Right ventricle myocardium superior (tissue), 1 donor: ENCODE results near the gene CCDC148. TPM values are rescaled to one million over a fixed set of nuclear protein-coding genes. Genes with fewer than 3 reads are reported as not detected.

Experiments used
- ATAC-seq: fragments of 200-7000 bp; cut with Tn5 transposase; one replicate; pipeline ENCODE4 v1.9.1; 2020; ENCODE audit warnings: mild to moderate bottlenecking; ENCODE audit not compliant: poor library complexity
- DNase-seq: peaks from one replicate; pipeline ENCODE4 v3.0.0-alpha.2; 2020
- intact Hi-C: fragments of 100-400 bp; cut with DNase I; formaldehyde crosslinking; loops from one replicate; pipeline ENCODE4 v1.11.2; 2022
- total RNA-seq: library from RNA; stranded (reverse); fragmentation: NEBNext Ultra II Directional; extraction: Animal tissue kit (Norgen Biotek cat#: 25700); gene quantifications from one replicate; pipeline ENCODE4 v1.2.1, GENCODE V29; 2021
- donor health status: DM: no; HTN: yes; CAD: no; lungs with severe emphysema.

Gene CCDC148
- total RNA-seq, 1 donor from 2014 or later: 1.0 TPM

- no peak for DNase-seq
- no peak for ATAC-seq
- intact Hi-C loops: no loop called here
These were observed 302.0 kb downstream of the CCDC148 start for GRCh38 chr2:158154596-158154995.

GRCh38 chr2:158153270-158154015 lies 303.1 kb downstream of the CCDC148 start:
- DNase-seq: no peak
- ATAC-seq: no peak
- intact Hi-C loops: no loop called here

GRCh38 chr2:158144914-158145625 lies 311.5 kb downstream of the CCDC148 start:
- ATAC-seq (no peak), DNase-seq (no peak)
- intact Hi-C loops: no loop called here

GRCh38 chr2:158143703-158144360 lies 312.7 kb downstream of the CCDC148 start:
- ATAC-seq: no peak
- DNase-seq: no peak
- intact Hi-C loops: no loop called here

- no peak for ATAC-seq
- intact Hi-C loops: no loop called here
- no peak for DNase-seq
These were observed 313.8 kb downstream of the CCDC148 start for GRCh38 chr2:158142568-158143332.

GRCh38 chr2:158142165-158142564 lies 314.4 kb downstream of the CCDC148 start:
- no peak for ATAC-seq
- intact Hi-C loops: no loop called here
- DNase-seq: no peak

GRCh38 chr2:158140201-158140600 lies 316.4 kb downstream of the CCDC148 start:
- intact Hi-C loops: no loop called here

GRCh38 chr2:158138255-158138654 lies 318.3 kb downstream of the CCDC148 start:
- intact Hi-C loops: no loop called here
- ATAC-seq (no peak), DNase-seq (no peak)

More at GRCh38 chr2:158140201-158140600, 316.4 kb downstream of the CCDC148 start:
- DNase-seq: no peak
- no peak for ATAC-seq

GRCh38 chr2:158135096-158135495 lies 321.5 kb downstream of the CCDC148 start:
- intact Hi-C loops: no loop called here
- DNase-seq: no peak
- no peak for ATAC-seq

GRCh38 chr2:158134655-158135054 lies 321.9 kb downstream of the CCDC148 start:
- DNase-seq: no peak
- no peak for ATAC-seq
- intact Hi-C loops: no loop called here

GRCh38 chr2:158134055-158134454 lies 322.5 kb downstream of the CCDC148 start:
- ATAC-seq (no peak), DNase-seq (no peak)
- intact Hi-C loops: no loop called here

- intact Hi-C loops: no loop called here
- ATAC-seq (no peak), DNase-seq (no peak)
These were observed 324.5 kb downstream of the CCDC148 start for GRCh38 chr2:158131919-158132566.

GRCh38 chr2:158131483-158131912 lies 325.1 kb downstream of the CCDC148 start:
- ATAC-seq (no peak), DNase-seq (no peak)
- intact Hi-C loops: no loop called here

- intact Hi-C loops: no loop called here
- DNase-seq (no peak), ATAC-seq (no peak)
These were observed 325.6 kb downstream of the CCDC148 start for GRCh38 chr2:158130832-158131473.

- intact Hi-C loops: no loop called here
These were observed 327.5 kb downstream of the CCDC148 start for GRCh38 chr2:158129037-158129436.

GRCh38 chr2:158128168-158128973 lies 328.2 kb downstream of the CCDC148 start:
- ATAC-seq (no peak), DNase-seq (no peak)
- intact Hi-C loops: no loop called here

More at GRCh38 chr2:158129037-158129436, 327.5 kb downstream of the CCDC148 start:
- no peak for ATAC-seq
- DNase-seq: no peak

- no peak for ATAC-seq
- DNase-seq: no peak
- intact Hi-C loops: no loop called here
These were observed 329.2 kb downstream of the CCDC148 start for GRCh38 chr2:158127380-158127804.
